ENCODE results near the gene S100P. TPM values are rescaled to one million over a fixed set of nuclear protein-coding genes. Genes with fewer than 3 reads are reported as not detected.
"Not testable (repeated sequence)": the region's sequence is repeated elsewhere in the genome, so short reads cannot be mapped to it uniquely, and the experiment has no call there.

S100P gene
- polyA plus RNA-seq, 3 donors from 2014 or later, result 1.5 TPM; not detected in 2

GRCh38 chr4:6660430-6660829 lies 33.2 kb upstream of the S100P start:
- peaks cover 0 to 3% (median 0%) of the 10 kb centered on the region in 3 donors for H3K36me3 Mint-ChIP-seq
- no peak overlapping the region for H3K4me3 Mint-ChIP-seq
- DNase-seq, result no peak
- H3K27me3 Mint-ChIP-seq (ENCODE audit: low read depth in 3 of 3), result peaks cover 11 to 21% (median 14%) of the 10 kb centered on the region in 3 donors
- H3K4me1 Mint-ChIP-seq, result peaks cover 6 to 10% of the 10 kb centered on the region in 2 donors
- no peaks in the 10 kb centered on the region for H3K9me3 Mint-ChIP-seq
- no peak overlapping the region for H3K27ac Mint-ChIP-seq

- Mint-ChIP-seq H3K4me3 (no peak overlapping the region), H3K9me3 (no peaks in the 10 kb centered on the region), H3K27ac (no peak overlapping the region), H3K27me3 (ENCODE audit: low read depth in 3 of 3) (peaks cover 11 to 22% (median 14%) of the 10 kb centered on the region in 3 donors), H3K36me3 (peaks cover 0 to 3% (median 0%) of the 10 kb centered on the region in 3 donors), H3K4me1 (peaks cover 6 to 10% of the 10 kb centered on the region in 2 donors)
- DNase-seq, result no peak
Observed at GRCh38 chr4:6662591-6662990, 31.1 kb upstream of the S100P start.

GRCh38 chr4:6663596-6664393 lies 29.9 kb upstream of the S100P start:
- DNase-seq, result no peak
- H3K27me3 Mint-ChIP-seq (ENCODE audit: low read depth in 3 of 3), result peaks cover 11 to 22% (median 13%) of the 10 kb centered on the region in 3 donors
- peaks cover 0 to 7% (median 0%) of the 10 kb centered on the region in 3 donors for H3K36me3 Mint-ChIP-seq
- H3K4me1 Mint-ChIP-seq, result peaks cover 5 to 6% of the 10 kb centered on the region in 2 donors
- H3K27ac Mint-ChIP-seq, result no peak overlapping the region
- H3K4me3 Mint-ChIP-seq, result peak overlapping the region in 3 of 5 donors; percentile 21 to 39 (median 30)
- H3K9me3 Mint-ChIP-seq, result no peaks in the 10 kb centered on the region

DNA sequence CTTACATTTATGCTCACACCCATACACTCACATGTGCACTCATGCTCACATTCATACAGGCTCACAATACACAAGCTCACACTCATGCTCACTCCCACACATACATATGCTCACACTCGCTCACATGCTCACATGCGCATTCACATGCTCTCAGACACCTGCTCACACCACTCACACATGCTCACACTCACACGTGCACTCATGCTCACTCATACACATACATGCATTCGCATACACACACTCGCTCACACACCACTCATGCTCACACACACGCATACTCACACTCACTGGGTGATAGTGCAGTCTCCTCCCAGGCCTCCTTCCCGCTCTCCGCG lies 28.4 kb upstream of the S100P start:
- Mint-ChIP-seq H3K27me3 (ENCODE audit: low read depth in 3 of 3) (peaks cover 11 to 25% (median 13%) of the 10 kb centered on the region in 3 donors), H3K9me3 (no peaks in the 10 kb centered on the region), H3K4me1 (peaks cover 0 to 1% of the 10 kb centered on the region in 2 donors), H3K27ac (no peak overlapping the region), H3K4me3 (no peak overlapping the region), H3K36me3 (peaks cover 0 to 7% (median 7%) of the 10 kb centered on the region in 3 donors)
- DNase-seq, result no peak

DNA sequence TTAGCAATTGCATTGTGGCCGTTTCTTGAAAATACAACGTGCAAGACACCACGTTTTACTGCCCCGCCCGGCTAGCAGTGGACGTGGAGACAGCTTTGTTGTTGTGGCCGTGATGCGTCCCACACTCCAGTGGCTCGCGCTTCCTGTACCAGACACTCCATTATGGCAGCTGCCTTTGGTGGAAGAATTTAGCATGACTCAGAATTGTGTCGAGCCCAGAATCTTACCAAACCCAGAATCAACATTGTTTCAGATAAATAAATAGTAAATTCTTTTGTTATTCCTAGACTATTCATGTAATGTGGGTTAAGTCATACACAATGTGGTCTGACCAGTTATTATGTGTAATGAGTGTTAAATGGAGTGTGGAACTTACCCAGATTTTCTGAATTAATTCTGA lies 25.3 kb upstream of the S100P start:
- Mint-ChIP-seq H3K4me3 (no peak overlapping the region), H3K27ac (no peak overlapping the region), H3K4me1 (peaks cover 4 to 8% of the 10 kb centered on the region in 2 donors), H3K27me3 (ENCODE audit: low read depth in 3 of 3) (peaks cover 5 to 10% (median 6%) of the 10 kb centered on the region in 3 donors), H3K36me3 (peaks cover 0 to 7% (median 4%) of the 10 kb centered on the region in 3 donors), H3K9me3 (no peaks in the 10 kb centered on the region)
- no peak for DNase-seq

GRCh38 chr4:6671648-6672047 lies 22.0 kb upstream of the S100P start:
- no peak overlapping the region for H3K27ac Mint-ChIP-seq
- H3K4me3 Mint-ChIP-seq, result peak overlapping the region in 1 of 5 donors; percentile 36
- DNase-seq, result no peak
- peaks cover 4 to 18% (median 8%) of the 10 kb centered on the region in 3 donors for H3K36me3 Mint-ChIP-seq
- H3K4me1 Mint-ChIP-seq, result peaks cover 32 to 38% of the 10 kb centered on the region in 2 donors
- H3K9me3 Mint-ChIP-seq, result no peaks in the 10 kb centered on the region
- H3K27me3 Mint-ChIP-seq (ENCODE audit: low read depth in 3 of 3), result peaks cover 14 to 23% (median 15%) of the 10 kb centered on the region in 3 donors

- H3K9me3 Mint-ChIP-seq, result no peaks in the 10 kb centered on the region
- no peak for DNase-seq
- peaks cover 36 to 42% of the 10 kb centered on the region in 2 donors for H3K4me1 Mint-ChIP-seq
- H3K27ac Mint-ChIP-seq, result no peak overlapping the region
- peaks cover 6 to 21% (median 9%) of the 10 kb centered on the region in 3 donors for H3K36me3 Mint-ChIP-seq
- peaks cover 14 to 22% (median 15%) of the 10 kb centered on the region in 3 donors for H3K27me3 Mint-ChIP-seq (ENCODE audit: low read depth in 3 of 3)
- no peak overlapping the region for H3K4me3 Mint-ChIP-seq
Observed at GRCh38 chr4:6672131-6672530, 21.5 kb upstream of the S100P start.

DNA sequence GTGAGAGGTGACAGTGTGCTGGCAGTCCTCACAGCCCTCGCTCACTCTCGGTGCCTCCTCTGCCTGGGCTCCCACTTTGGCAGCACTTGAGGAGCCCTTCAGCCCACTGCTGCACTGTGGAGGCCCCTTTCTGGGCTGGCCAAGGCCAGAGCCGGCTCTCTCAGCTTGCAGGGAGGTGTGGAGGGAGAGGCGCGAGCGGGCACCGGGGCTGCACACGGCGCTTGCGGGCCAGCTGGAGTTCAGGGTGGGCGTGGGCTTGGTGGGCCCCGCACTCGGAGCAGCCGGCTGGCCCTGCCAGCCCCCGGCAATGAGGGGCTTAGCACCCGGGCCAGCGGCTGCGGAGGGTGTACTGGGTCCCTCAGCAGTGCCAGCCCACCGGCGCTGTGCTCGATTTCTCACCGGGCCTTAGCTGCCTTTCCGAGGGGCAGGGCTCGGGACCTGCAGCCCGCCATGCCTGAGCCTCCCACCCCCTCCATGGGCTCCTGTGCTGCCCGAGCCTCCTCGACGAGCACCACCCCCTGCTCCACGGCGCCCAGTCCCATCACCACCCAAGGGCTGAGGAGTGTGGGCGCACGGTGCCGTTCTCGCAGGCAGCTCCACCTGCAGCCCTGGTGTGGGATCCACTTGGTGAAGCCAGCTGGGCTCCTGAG lies 21.0 kb upstream of the S100P start:
- peaks cover 14 to 23% (median 15%) of the 10 kb centered on the region in 3 donors for H3K27me3 Mint-ChIP-seq (ENCODE audit: low read depth in 3 of 3)
- H3K4me1 Mint-ChIP-seq, result peaks cover 42 to 48% of the 10 kb centered on the region in 2 donors
- not testable (repeated sequence) for DNase-seq, H3K9me3 Mint-ChIP-seq
- peak overlapping the region in 2 of 5 donors; percentile 97 to 100 for H3K4me3 Mint-ChIP-seq
- peaks cover 9 to 24% (median 9%) of the 10 kb centered on the region in 3 donors for H3K36me3 Mint-ChIP-seq
- H3K27ac Mint-ChIP-seq, result peak overlapping the region in 4 of 6 donors; percentile 97 to 99 (median 97)

- H3K4me1 Mint-ChIP-seq, result peaks cover 45 to 50% of the 10 kb centered on the region in 2 donors
Observed at GRCh38 chr4:6673191-6673659, 20.5 kb upstream of the S100P start.

DNA sequence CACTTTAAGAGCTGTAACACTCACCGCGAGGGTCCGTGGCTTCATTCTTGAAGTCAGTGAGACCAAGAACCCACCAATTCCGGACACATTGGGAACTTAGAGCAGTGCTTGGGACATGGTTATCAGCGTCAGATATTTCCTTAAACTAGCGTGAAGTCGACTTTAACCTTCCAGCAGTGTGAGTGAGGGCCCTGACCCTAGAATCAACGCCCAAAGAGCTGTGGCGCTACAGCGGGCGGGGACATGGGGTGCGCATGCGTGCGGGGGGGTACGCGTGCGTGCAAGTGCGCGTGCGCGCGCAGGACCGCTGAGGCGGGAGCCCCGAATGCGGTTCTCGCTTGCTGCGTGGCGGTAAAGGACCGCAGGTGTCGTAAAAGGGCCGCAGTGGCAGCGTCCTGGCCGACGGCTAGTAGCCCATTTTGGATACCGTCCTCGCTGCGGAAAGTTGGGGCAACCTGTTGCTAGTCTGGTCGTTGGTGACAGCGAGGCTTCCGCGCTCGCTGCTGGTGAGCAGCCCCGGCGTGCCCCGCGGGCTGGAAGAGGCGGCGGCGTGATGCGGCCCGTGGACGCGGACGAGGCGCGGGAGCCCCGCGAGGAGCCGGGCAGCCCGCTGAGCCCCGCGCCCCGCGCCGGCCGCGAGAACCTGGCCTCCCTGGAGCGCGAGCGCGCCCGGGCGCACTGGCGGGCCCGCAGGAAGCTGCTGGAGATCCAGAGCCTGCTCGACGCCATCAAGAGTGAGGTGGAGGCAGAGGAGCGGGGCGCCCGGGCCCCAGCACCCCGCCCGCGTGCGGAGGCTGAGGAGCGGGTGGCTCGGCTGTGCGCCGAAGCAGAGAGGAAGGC lies 19.8 kb upstream of the S100P start:
- peak overlapping the region; percentile 93 to 99 (median 97) for H3K27ac Mint-ChIP-seq
- H3K4me1 Mint-ChIP-seq, result peaks cover 52 to 57% of the 10 kb centered on the region in 2 donors
- peaks cover 14 to 23% (median 15%) of the 10 kb centered on the region in 3 donors for H3K27me3 Mint-ChIP-seq (ENCODE audit: low read depth in 3 of 3)
- peak overlapping the region; percentile 89 to 100 (median 97) for H3K4me3 Mint-ChIP-seq
- H3K36me3 Mint-ChIP-seq, result peaks cover 5 to 25% (median 10%) of the 10 kb centered on the region in 3 donors
- H3K9me3 Mint-ChIP-seq, result no peaks in the 10 kb centered on the region
- peak; percentile 96 to 97 (median 96) for DNase-seq

More at GRCh38 chr4:6673191-6673659, 20.5 kb upstream of the S100P start:
- H3K36me3 Mint-ChIP-seq, result peaks cover 5 to 25% (median 10%) of the 10 kb centered on the region in 3 donors
- peak overlapping the region; percentile 93 to 99 (median 97) for H3K27ac Mint-ChIP-seq
- peak overlapping the region; percentile 89 to 100 (median 97) for H3K4me3 Mint-ChIP-seq
- peaks cover 14 to 23% (median 15%) of the 10 kb centered on the region in 3 donors for H3K27me3 Mint-ChIP-seq (ENCODE audit: low read depth in 3 of 3)
- not testable (repeated sequence) for H3K9me3 Mint-ChIP-seq, DNase-seq

DNA sequence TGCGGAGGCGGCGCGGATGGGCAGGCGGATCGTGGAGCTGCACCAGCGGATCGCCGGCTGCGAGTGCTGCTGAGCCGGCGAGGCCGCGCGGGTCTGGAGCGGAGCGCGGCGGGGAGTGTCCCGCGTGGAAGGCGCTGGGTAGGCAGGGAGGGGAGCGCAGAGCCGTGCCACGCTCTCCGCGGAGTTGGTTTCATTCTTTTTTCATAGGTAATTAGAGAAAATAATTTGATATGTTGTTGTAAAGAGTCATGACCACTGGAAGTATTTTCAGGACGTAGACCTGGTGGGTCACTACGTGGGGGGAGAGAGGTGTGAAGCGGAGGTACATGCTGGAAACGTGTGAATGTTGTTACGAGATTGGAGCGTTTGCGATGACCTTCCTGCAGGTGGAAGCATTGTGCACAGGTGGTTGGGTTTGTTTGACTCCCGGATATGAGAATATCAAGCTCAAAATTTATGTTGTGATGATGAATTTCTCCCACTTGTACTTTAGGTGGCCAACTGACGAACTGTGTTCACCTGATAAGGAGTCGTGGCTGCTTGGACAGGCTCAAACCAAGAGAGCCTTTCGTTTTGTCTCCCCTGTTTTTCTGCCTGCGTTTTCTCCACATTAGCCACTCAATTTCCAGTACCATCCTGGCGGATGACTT lies 19.1 kb upstream of the S100P start:
- H3K36me3 Mint-ChIP-seq, result peaks cover 5 to 22% (median 10%) of the 10 kb centered on the region in 3 donors
- H3K4me3 Mint-ChIP-seq, result peak overlapping the region; percentile 89 to 100 (median 97)
- H3K27me3 Mint-ChIP-seq (ENCODE audit: low read depth in 3 of 3), result peaks cover 14 to 20% (median 15%) of the 10 kb centered on the region in 3 donors
- no peaks in the 10 kb centered on the region for H3K9me3 Mint-ChIP-seq
- peaks cover 58 to 59% of the 10 kb centered on the region in 2 donors for H3K4me1 Mint-ChIP-seq
- peak overlapping the region; percentile 93 to 99 (median 95) for H3K27ac Mint-ChIP-seq
- peak; percentile 62 to 69 (median 67) for DNase-seq

- DNase-seq, result no peak
- Mint-ChIP-seq H3K36me3 (peaks cover 10 to 27% (median 13%) of the 10 kb centered on the region in 3 donors), H3K27ac (peak overlapping the region; percentile 67 to 99 (median 90)), H3K4me1 (peaks cover 70 to 77% of the 10 kb centered on the region in 2 donors), H3K4me3 (peak overlapping the region; percentile 89 to 100 (median 97)), H3K9me3 (no peaks in the 10 kb centered on the region), H3K27me3 (ENCODE audit: low read depth in 3 of 3) (peaks cover 14 to 20% (median 15%) of the 10 kb centered on the region in 3 donors)
Observed at GRCh38 chr4:6676722-6677558, 16.7 kb upstream of the S100P start.

All from immature natural killer cell (primary cell).